Naive thymus-derived CD8-positive, alpha-beta T cell (primary cell): Measurements from ENCODE around the gene IGFN1. TPM values are rescaled to one million over a fixed set of nuclear protein-coding genes. Genes with fewer than 3 reads are reported as not detected.

Source experiments
- ATAC-seq, 2 donors: fragments of 150-1000 bp; cut with Tn5 transposase in 1 of 2; sonication (Bioruptor Pico), chemical (Tn5 transposase) in 1 of 2; 1 replicate in 1 of 2; 2 replicates in 1 of 2; pipeline ENCODE4 v1.10.0; 2021; ENCODE audit warnings: mild to moderate bottlenecking in 2 of 2, moderate library complexity in 2 of 2
- POLR2A ChIA-PET: fragments of 350-600 bp; sonication (Branson Sonifier 250); formaldehyde crosslinking; loops from one replicate; lab custom pipeline; 2021; ENCODE audit warnings: antibody characterized with exemption; lab: Charles Lee
- DNase-seq, 10 donors: peaks; one replicate each; pipeline versions ENCODE4 v3.0.0 to v3.0.0-alpha.2; 2020 to 2022
- H3K27ac Mint-ChIP-seq, 10 donors: one replicate each; pipeline ENCODE4 v1.8.0; 2020 to 2022; ENCODE audit warnings: mild to moderate bottlenecking in 10 of 10, mixed read lengths in 10 of 10, moderate library complexity in 4 of 10, inconsistent platforms in 1 of 10
- H3K27me3 Mint-ChIP-seq, 5 donors: one replicate each; pipeline ENCODE4 v1.8.0; 2021 to 2022; ENCODE audit warnings: mixed read lengths in 5 of 5
- H3K36me3 Mint-ChIP-seq, 3 donors: one replicate each; pipeline ENCODE4 v1.8.0; 2020 to 2022; ENCODE audit warnings: mixed read lengths in 3 of 3, mild to moderate bottlenecking in 2 of 3, inconsistent platforms in 1 of 3
- H3K4me1 Mint-ChIP-seq, 4 donors: one replicate each; pipeline ENCODE4 v1.8.0; 2021 to 2022; ENCODE audit warnings: mixed read lengths in 4 of 4
- H3K4me3 Mint-ChIP-seq, 10 donors: one replicate each; pipeline ENCODE4 v1.8.0; 2020 to 2022; ENCODE audit warnings: mild to moderate bottlenecking in 10 of 10, mixed read lengths in 10 of 10, moderate library complexity in 6 of 10, inconsistent platforms in 1 of 10
- H3K9me3 Mint-ChIP-seq, 9 donors: one replicate each; pipeline ENCODE4 v1.8.0; 2020 to 2022; ENCODE audit warnings: mixed read lengths in 9 of 9, mild to moderate bottlenecking in 3 of 9, inconsistent platforms in 1 of 9, moderate library complexity in 1 of 9
- polyA plus RNA-seq, 3 donors: library from polyadenylated mRNA; unstranded; fragments of 300-500 nt; fragmentation: Illumina TruSeq; gene quantifications; one replicate each; pipeline ENCODE4 v1.2.3, GENCODE V29; 2021
- total RNA-seq, 8 experiments: library from RNA in 2 of 8; stranded (reverse) in 2 of 8; gene quantifications; one replicate each; pipeline ENCODE4 v1.2.3 and lab custom pipeline; 2021 to 2026

IGFN1 gene
- total RNA-seq (not detected), polyA plus RNA-seq (not detected), total RNA-seq (lab: John Stamatoyannopoulos, UW) (0 to 0.19 (median 0.04) reads per million in 6 experiments)

DNA sequence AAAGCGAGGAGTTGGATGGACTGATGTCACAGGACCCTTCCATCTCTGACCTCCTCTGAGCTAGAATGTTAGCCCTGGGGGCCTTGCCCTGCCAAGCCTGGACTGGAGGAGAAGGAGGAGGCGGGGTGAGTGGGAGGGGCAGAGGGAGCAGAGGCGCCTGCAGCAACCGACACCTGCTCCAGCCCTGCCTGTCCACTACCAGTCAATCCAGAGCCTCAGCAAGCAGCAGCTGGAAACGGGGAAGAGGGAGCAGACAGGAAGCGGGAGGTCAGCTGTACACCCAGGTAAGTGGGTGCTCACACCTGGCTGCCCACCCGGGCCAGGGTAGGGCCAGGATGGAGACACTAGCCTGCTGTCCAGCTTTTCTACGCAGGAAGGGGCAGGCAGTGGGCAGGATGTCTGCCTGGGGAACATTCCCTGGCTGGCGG lies at the start of gene IGFN1:
IGFN1 (plus strand) TSS at position 201 of the 428 bp plus-strand sequence. CDS start 2,470 bp downstream, outside the sequence.
- Mint-ChIP-seq H3K9me3 (no peaks in the 10 kb centered on the region), H3K36me3 (no peaks in the 10 kb centered on the region), H3K27me3 (peaks cover 0 to 13% (median 11%) of the 10 kb centered on the region in 5 donors), H3K4me1 (no peaks in the 10 kb centered on the region), H3K27ac (no peak within 1 kb of the TSS), H3K4me3 (no peak within 1 kb of the TSS)
- ATAC-seq = no peak
- POLR2A ChIA-PET = no interaction called here
- DNase-seq = no peak

DNA sequence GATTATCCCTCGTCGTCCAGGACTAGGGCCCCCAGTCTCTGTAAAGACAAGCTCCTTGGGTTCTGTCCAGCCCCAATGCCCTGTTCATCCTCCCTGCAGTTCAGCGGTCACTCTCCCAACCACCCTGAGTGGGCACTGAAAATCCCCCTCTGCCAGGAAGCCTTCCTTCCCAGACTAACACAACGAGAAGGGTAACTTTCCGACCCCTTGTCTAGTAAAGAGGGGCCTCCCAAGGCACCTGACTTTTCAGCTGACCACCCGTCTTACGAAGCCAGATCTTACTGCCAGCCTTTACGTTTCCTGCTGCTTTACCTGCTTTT lies 49.7 kb upstream of the IGFN1 start:
- no peak overlapping the region for H3K4me3 Mint-ChIP-seq
- H3K36me3 Mint-ChIP-seq = peaks cover 5 to 50% (median 10%) of the 10 kb centered on the region in 3 donors
- no peaks in the 10 kb centered on the region for H3K9me3 Mint-ChIP-seq
- no peaks in the 10 kb centered on the region for H3K27me3 Mint-ChIP-seq
- POLR2A ChIA-PET = no interaction called here
- H3K4me1 Mint-ChIP-seq = peaks cover 0 to 4% (median 2%) of the 10 kb centered on the region in 4 donors
- peak overlapping the region in 2 of 10 donors; percentile 37 to 81 for H3K27ac Mint-ChIP-seq
- DNase-seq (no peak), ATAC-seq (no peak)

- POLR2A ChIA-PET = no interaction called here
- Mint-ChIP-seq H3K4me1 (peaks cover 0 to 4% (median 2%) of the 10 kb centered on the region in 4 donors), H3K27ac (peak overlapping the region in 1 of 10 donors; percentile 83), H3K9me3 (no peaks in the 10 kb centered on the region), H3K36me3 (peaks cover 5 to 55% (median 12%) of the 10 kb centered on the region in 3 donors), H3K4me3 (no peak overlapping the region), H3K27me3 (no peaks in the 10 kb centered on the region)
- DNase-seq (no peak), ATAC-seq (no peak)
These were observed 49.2 kb upstream of the IGFN1 start for GRCh38 chr1:201141418-201141817.

DNA sequence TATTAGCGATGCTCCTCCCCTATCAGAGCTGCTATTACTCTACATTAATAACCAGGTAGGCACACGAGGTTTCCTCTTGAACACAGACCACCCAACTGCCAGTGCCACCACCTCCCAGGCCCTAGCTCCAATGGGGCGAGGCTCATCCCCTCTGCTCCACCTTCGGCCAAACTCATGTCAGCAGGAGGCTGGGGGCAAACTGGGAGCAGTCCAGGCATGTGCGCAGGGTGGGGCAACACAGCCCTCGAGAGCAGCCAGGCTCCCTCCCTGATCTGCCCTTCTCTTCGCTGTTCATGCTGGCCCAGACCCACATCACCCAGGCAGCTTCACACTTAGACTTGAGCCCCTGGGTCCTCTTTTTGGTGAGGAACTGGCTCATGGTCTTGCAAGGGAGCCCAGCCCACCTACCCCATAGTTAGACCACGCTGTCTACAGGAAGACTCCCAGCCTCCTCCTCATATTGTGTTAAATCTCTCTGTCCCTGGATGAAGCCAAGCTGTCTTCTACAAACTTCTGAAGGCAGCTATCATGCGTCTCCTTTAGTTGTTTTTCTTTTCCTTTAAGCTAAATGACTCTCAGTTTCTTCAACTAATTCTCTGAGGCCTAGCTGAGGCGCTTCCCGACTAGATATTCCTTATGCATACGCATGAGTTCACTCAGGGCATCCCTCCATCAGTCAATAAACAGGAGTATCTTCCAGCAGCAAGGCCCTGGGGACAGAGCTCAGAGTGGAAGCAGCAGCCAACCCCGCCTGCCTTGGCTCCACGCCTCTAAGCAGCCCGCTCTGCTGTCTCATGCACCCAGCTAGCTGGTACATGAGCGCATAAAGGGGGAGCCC lies 48.4 kb upstream of the IGFN1 start:
- Mint-ChIP-seq H3K4me1 (peaks cover 0 to 4% (median 2%) of the 10 kb centered on the region in 4 donors), H3K27me3 (no peaks in the 10 kb centered on the region), H3K36me3 (peaks cover 5 to 61% (median 12%) of the 10 kb centered on the region in 3 donors), H3K9me3 (no peaks in the 10 kb centered on the region), H3K4me3 (no peak overlapping the region), H3K27ac (peak overlapping the region in 1 of 10 donors; percentile 83)
- no peak for ATAC-seq
- POLR2A ChIA-PET = no interaction called here
- DNase-seq = no peak

- Mint-ChIP-seq H3K36me3 (peaks cover 5 to 66% (median 12%) of the 10 kb centered on the region in 3 donors), H3K27ac (peak overlapping the region in 2 of 10 donors; percentile 83), H3K4me1 (peaks cover 0 to 10% (median 2%) of the 10 kb centered on the region in 4 donors), H3K27me3 (no peaks in the 10 kb centered on the region), H3K4me3 (no peak overlapping the region), H3K9me3 (no peaks in the 10 kb centered on the region)
- ATAC-seq (no peak), DNase-seq (peak in 1 of 10 donors; percentile 42)
- POLR2A ChIA-PET = no interaction called here
These were observed 47.5 kb upstream of the IGFN1 start for GRCh38 chr1:201142849-201143725.

- ATAC-seq = no peak
- peak in 1 of 10 donors; percentile 16 for DNase-seq
- peak overlapping the region in 1 of 10 donors; percentile 81 for H3K27ac Mint-ChIP-seq
- peaks cover 5 to 66% (median 14%) of the 10 kb centered on the region in 3 donors for H3K36me3 Mint-ChIP-seq
- no peaks in the 10 kb centered on the region for H3K9me3 Mint-ChIP-seq
- no peak overlapping the region for H3K4me3 Mint-ChIP-seq
- peaks cover 0 to 10% (median 2%) of the 10 kb centered on the region in 4 donors for H3K4me1 Mint-ChIP-seq
- POLR2A ChIA-PET = no interaction called here
- H3K27me3 Mint-ChIP-seq = no peaks in the 10 kb centered on the region
These were observed 46.6 kb upstream of the IGFN1 start for GRCh38 chr1:201143726-201144635.

- POLR2A ChIA-PET = no interaction called here
- Mint-ChIP-seq H3K4me1 (peaks cover 0 to 10% (median 2%) of the 10 kb centered on the region in 4 donors), H3K36me3 (peaks cover 5 to 67% (median 11%) of the 10 kb centered on the region in 3 donors), H3K9me3 (no peaks in the 10 kb centered on the region), H3K27me3 (no peaks in the 10 kb centered on the region), H3K27ac (peak overlapping the region in 1 of 10 donors; percentile 22), H3K4me3 (no peak overlapping the region)
- ATAC-seq = no peak
- DNase-seq = peak in 1 of 10 donors; percentile 23
These were observed 45.9 kb upstream of the IGFN1 start for GRCh38 chr1:201144701-201145100.

- Mint-ChIP-seq H3K9me3 (no peaks in the 10 kb centered on the region), H3K4me3 (no peak overlapping the region), H3K27me3 (no peaks in the 10 kb centered on the region), H3K4me1 (peaks cover under 1 to 10% (median 1%) of the 10 kb centered on the region in 4 donors), H3K36me3 (peaks cover 5 to 64% (median 11%) of the 10 kb centered on the region in 3 donors), H3K27ac (no peak overlapping the region)
- POLR2A ChIA-PET = no interaction called here
- ATAC-seq (no peak), DNase-seq (peak in 1 of 10 donors; percentile 9)
These were observed 45.5 kb upstream of the IGFN1 start for GRCh38 chr1:201145132-201145531.

- peaks cover 5 to 66% (median 11%) of the 10 kb centered on the region in 3 donors for H3K36me3 Mint-ChIP-seq
- ATAC-seq (no peak), DNase-seq (peak in 1 of 10 donors; percentile 50)
- no peaks in the 10 kb centered on the region for H3K9me3 Mint-ChIP-seq
- H3K4me3 Mint-ChIP-seq = no peak overlapping the region
- H3K27me3 Mint-ChIP-seq = no peaks in the 10 kb centered on the region
- peak overlapping the region in 1 of 10 donors; percentile 41 for H3K27ac Mint-ChIP-seq
- peaks cover 0 to 10% (median 5%) of the 10 kb centered on the region in 4 donors for H3K4me1 Mint-ChIP-seq
- POLR2A ChIA-PET = no interaction called here
These were observed 44.8 kb upstream of the IGFN1 start for GRCh38 chr1:201145816-201146215.

- DNase-seq (peak in 1 of 10 donors; percentile 40), ATAC-seq (no peak)
- no peaks in the 10 kb centered on the region for H3K27me3 Mint-ChIP-seq
- H3K36me3 Mint-ChIP-seq = peaks cover 5 to 70% (median 18%) of the 10 kb centered on the region in 3 donors
- no peak overlapping the region for H3K4me3 Mint-ChIP-seq
- no peak overlapping the region for H3K27ac Mint-ChIP-seq
- peaks cover 0 to 17% (median 12%) of the 10 kb centered on the region in 4 donors for H3K4me1 Mint-ChIP-seq
- H3K9me3 Mint-ChIP-seq = no peaks in the 10 kb centered on the region
- POLR2A ChIA-PET = no interaction called here
These were observed 43.8 kb upstream of the IGFN1 start for GRCh38 chr1:201146626-201147390.

DNA sequence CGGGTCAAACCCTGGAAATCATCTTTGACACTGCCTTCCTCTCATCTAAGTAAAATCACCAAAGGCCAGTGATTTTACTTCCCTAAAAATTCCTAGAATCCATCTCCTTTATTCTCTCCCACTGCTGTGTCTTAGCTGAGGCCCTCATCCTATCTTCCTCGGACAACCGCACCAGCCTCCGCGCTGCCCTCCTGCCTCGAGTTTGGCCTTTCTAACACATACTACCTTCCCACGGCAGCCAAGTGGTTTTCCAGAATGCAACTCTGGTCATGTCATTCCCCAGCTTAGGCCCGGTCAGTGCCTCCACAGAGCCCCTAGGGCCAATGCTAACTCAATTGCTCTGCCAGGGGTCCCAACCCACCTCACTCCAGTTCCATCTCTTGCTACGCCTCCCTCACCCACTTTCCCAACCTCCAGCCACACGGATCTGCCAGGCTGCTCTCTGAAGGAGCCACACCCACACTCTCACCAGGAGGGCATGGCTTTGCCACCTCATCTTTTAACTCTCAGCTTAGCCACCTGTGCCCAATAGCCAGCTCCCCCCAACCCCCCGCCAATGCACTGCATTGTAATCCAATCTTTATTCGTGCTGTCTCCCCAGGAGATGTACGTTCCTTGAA lies 43.1 kb upstream of the IGFN1 start:
- Mint-ChIP-seq H3K27me3 (no peaks in the 10 kb centered on the region), H3K4me1 (peaks cover 2 to 22% (median 15%) of the 10 kb centered on the region in 4 donors), H3K4me3 (no peak overlapping the region), H3K36me3 (peaks cover 5 to 69% (median 18%) of the 10 kb centered on the region in 3 donors), H3K27ac (no peak overlapping the region), H3K9me3 (no peaks in the 10 kb centered on the region)
- DNase-seq (peak in 1 of 10 donors; percentile 41), ATAC-seq (no peak)
- POLR2A ChIA-PET = no interaction called here
